Esophagus muscularis mucosa (tissue), 4 donors: ENCODE measurements around the gene RAB25. TPM values are rescaled to one million over a fixed set of nuclear protein-coding genes. Genes with fewer than 3 reads are reported as not detected.
"Not testable (repeated sequence)": the region's sequence is repeated elsewhere in the genome, so short reads cannot be mapped to it uniquely, and the experiment has no call there.

ENCODE experiments used
- DNase-seq: peaks from one replicate; pipeline ENCODE4 v3.0.0-alpha.2; 2017; ENCODE audit errors: extremely low spot score
- H3K27ac ChIP-seq, 4 donors: fragments of 200-600 bp; sonication (generic); replicated peaks in 1 of 4; 1 replicate in 3 of 4; 2 replicates in 1 of 4; pipeline ENCODE4 v1.5.1; 2016 to 2019; ENCODE audit warnings: mild to moderate bottlenecking in 1 of 4
- H3K27me3 ChIP-seq, 4 donors: fragments of 200-600 bp; sonication (generic); one replicate each; pipeline versions ENCODE4 v1.5.1 to v1.6.0; 2016 to 2019
- H3K36me3 ChIP-seq, 4 donors: fragments of 200-600 bp; sonication (generic); one replicate each; pipeline ENCODE4 v1.5.1; 2016 to 2019
- H3K4me1 ChIP-seq, 4 donors: fragments of 200-600 bp; sonication (generic); one replicate each; pipeline ENCODE4 v1.5.1; 2016 to 2019
- H3K4me3 ChIP-seq, 4 donors: fragments of 200-600 bp; sonication (generic); 1 replicate in 2 of 4; 2 replicates in 2 of 4; pipeline ENCODE4 v1.5.1; 2016 to 2019; ENCODE audit warnings: mild to moderate bottlenecking in 4 of 4, moderate library complexity in 1 of 4
- H3K9me3 ChIP-seq, 4 donors: fragments of 200-600 bp; sonication (generic); 1 replicate in 3 of 4; 2 replicates in 1 of 4; pipeline ENCODE4 v1.5.1; 2016 to 2019
- CTCF ChIP-seq, 3 experiments: fragments of 200-600 bp in 2 of 3; fragments of 450-650 bp in 1 of 3; sonication (generic) in 2 of 3; IDR thresholded peaks; one replicate each; pipeline ENCODE4 v1.5.1; 2017 to 2019; ENCODE audit warnings: antibody characterized with exemption in 3 of 3, mild to moderate bottlenecking in 2 of 3, moderate library complexity in 1 of 3
- EP300 ChIP-seq: sonication (generic); formaldehyde crosslinking; IDR thresholded peaks from one replicate; pipeline ENCODE4 v1.6.1; 2017; ENCODE audit warnings: antibody characterized with exemption
- POLR2A ChIP-seq: fragments of 450-650 bp; IDR thresholded peaks from one replicate; pipeline ENCODE4 v1.6.1; 2017; ENCODE audit warnings: antibody characterized with exemption, moderate library complexity, mild to moderate bottlenecking, low read depth
- POLR2AphosphoS5 ChIP-seq, 2 donors: sonication (generic); formaldehyde crosslinking; IDR thresholded peaks; one replicate each; pipeline ENCODE4 v1.6.1; 2017; ENCODE audit warnings: antibody characterized with exemption in 2 of 2
- WGBS: methylation state at CpG from one replicate; pipeline ENCODE4 v1.1.5; 2018; 5-methylcytosine and 5-hydroxymethylcytosine counted together
- intact Hi-C: fragments of 100-400 bp; cut with DNase I; formaldehyde crosslinking; loops from one replicate; pipeline ENCODE4 v1.15.1; 2023
- total RNA-seq, 4 donors: library from RNA; depleted of rRNA; stranded (reverse); fragments of >200 nt; gene quantifications; one replicate each; pipeline versions ENCODE4 v1.1.0 to v1.2.1, GENCODE V29; 2016

Gene RAB25
- total RNA-seq, 4 donors from 2014 or later, result not detected

- no peaks in the 10 kb centered on the region for H3K9me3 ChIP-seq
- TF ChIP-seq POLR2AphosphoS5 (IDR thresholded peaks at IDR 0.05) (no peak), CTCF (IDR thresholded peaks at IDR 0.05) (no peak), POLR2A (no peak), EP300 (no peak)
- no peaks in the 10 kb centered on the region for H3K36me3 ChIP-seq
- no peak for DNase-seq
- peaks cover 0 to 17% (median 0%) of the 10 kb centered on the region in 4 donors for H3K27me3 ChIP-seq
- no peaks in the 10 kb centered on the region for H3K4me1 ChIP-seq
- intact Hi-C loops, result no loop called here
- no peak overlapping the region for H3K27ac ChIP-seq
- WGBS, result 85% methylated on average over 2 of the region's 2 CpGs
- no peak overlapping the region for H3K4me3 ChIP-seq
Observed at GRCh38 chr1:156067262-156067661, 6.3 kb downstream of the RAB25 start.

- DNase-seq, result no peak
Observed at GRCh38 chr1:156069490-156070455, 8.8 kb downstream of the RAB25 start.

GRCh38 chr1:156070548-156070947, 9.6 kb downstream of the RAB25 start:
- no peak for DNase-seq
- no peak overlapping the region for H3K27ac ChIP-seq
- intact Hi-C loops, result no loop called here
- TF ChIP-seq POLR2A, result no peak
- no peak for TF ChIP-seq EP300
- TF ChIP-seq CTCF (IDR thresholded peaks at IDR 0.05), result no peak
- TF ChIP-seq POLR2AphosphoS5 (IDR thresholded peaks at IDR 0.05), result no peak
- H3K9me3 ChIP-seq, result no peaks in the 10 kb centered on the region
- peaks cover under 1 to 11% (median 5%) of the 10 kb centered on the region in 4 donors for H3K4me1 ChIP-seq
- H3K4me3 ChIP-seq, result no peak overlapping the region
- H3K36me3 ChIP-seq, result no peaks in the 10 kb centered on the region
- 81% methylated on average over 4 of the region's 4 CpGs for WGBS
- peaks cover 0 to 17% (median 0%) of the 10 kb centered on the region in 4 donors for H3K27me3 ChIP-seq

More at GRCh38 chr1:156069490-156070455, 8.8 kb downstream of the RAB25 start:
- intact Hi-C loops, result no loop called here
- 88% methylated on average over 3 of the region's 3 CpGs for WGBS
- TF ChIP-seq CTCF (IDR thresholded peaks at IDR 0.05) (no peak), POLR2AphosphoS5 (IDR thresholded peaks at IDR 0.05) (no peak), POLR2A (no peak)
- no peaks in the 10 kb centered on the region for H3K9me3 ChIP-seq
- no peaks in the 10 kb centered on the region for H3K36me3 ChIP-seq
- H3K27ac ChIP-seq, result no peak overlapping the region
- H3K4me1 ChIP-seq, result peaks cover 0 to 3% (median 0%) of the 10 kb centered on the region in 4 donors
- peaks cover 0 to 17% (median 0%) of the 10 kb centered on the region in 4 donors for H3K27me3 ChIP-seq
- H3K4me3 ChIP-seq, result no peak overlapping the region

- Histone ChIP-seq H3K27me3 (peaks cover 0 to 17% (median 0%) of the 10 kb centered on the region in 4 donors), H3K4me1 (peaks cover 9 to 19% (median 12%) of the 10 kb centered on the region in 4 donors)
- intact Hi-C loops, H3K36me3 ChIP-seq, H3K4me3 ChIP-seq, H3K9me3 ChIP-seq, H3K27ac ChIP-seq, DNase-seq: not testable (repeated sequence)
- 85% methylated on average over 7 of the region's 7 CpGs for WGBS
Observed at GRCh38 chr1:156071332-156071816, 10.4 kb downstream of the RAB25 start.

GRCh38 chr1:156072251-156072650, 11.3 kb downstream of the RAB25 start:
- Histone ChIP-seq H3K36me3 (no peaks in the 10 kb centered on the region), H3K4me3 (no peak overlapping the region), H3K4me1 (peaks cover 9 to 24% (median 17%) of the 10 kb centered on the region in 4 donors), H3K9me3 (no peaks in the 10 kb centered on the region), H3K27me3 (peaks cover 0 to 17% (median 0%) of the 10 kb centered on the region in 4 donors), H3K27ac (no peak overlapping the region)
- intact Hi-C loops, result no loop called here
- 63% methylated on average over 6 of the region's 6 CpGs for WGBS
- TF ChIP-seq EP300 (no peak), POLR2A (no peak), POLR2AphosphoS5 (IDR thresholded peaks at IDR 0.05) (no peak), CTCF (IDR thresholded peaks at IDR 0.05) (no peak)
- DNase-seq, result no peak
